Stimulated activated CD4-positive, alpha-beta T cell treated with anti-CD3 and anti-CD28 coated beads, Interleukin-15, amount 100 ng/mL, for 48 hours (primary cell): ENCODE measurements around the gene TMEM196.

ENCODE experiments used
- DNase-seq, 2 donors: peaks; one replicate each; pipeline ENCODE4 v3.0.0-alpha.2; 2020; ENCODE audit warnings: low read depth in 2 of 2

TMEM196 gene

GRCh38 chr7:19772841-19773760, at the start of gene TMEM196:
TMEM196 (minus strand) TSS chr7:19773617; CDS start chr7:19772696, 921 bp downstream.
- DNase-seq = no peak

- no peak for DNase-seq
Observed at GRCh38 chr7:19816128-19816527, 42.7 kb upstream of the TMEM196 start.

- no peak for DNase-seq
Observed at GRCh38 chr7:19815546-19815945, 42.1 kb upstream of the TMEM196 start.

GRCh38 chr7:19814776-19815175, 41.4 kb upstream of the TMEM196 start:
- DNase-seq = no peak

- no peak for DNase-seq
Observed at GRCh38 chr7:19811386-19811785, 38.0 kb upstream of the TMEM196 start.

- no peak for DNase-seq
Observed at GRCh38 chr7:19798986-19799385, 25.6 kb upstream of the TMEM196 start.

- no peak for DNase-seq
Observed at GRCh38 chr7:19783541-19783940, 10.1 kb upstream of the TMEM196 start.

- DNase-seq = no peak
Observed at GRCh38 chr7:19776981-19777380, 3.6 kb upstream of the TMEM196 start.

- no peak for DNase-seq
Observed at GRCh38 chr7:19775578-19775977, 2.2 kb upstream of the TMEM196 start.

GRCh38 chr7:19772306-19772705, 1.1 kb downstream of the TMEM196 start:
- DNase-seq = no peak

- no peak for DNase-seq
Observed at GRCh38 chr7:19762631-19763030, 10.8 kb downstream of the TMEM196 start.

GRCh38 chr7:19754521-19755116, 18.8 kb downstream of the TMEM196 start:
- DNase-seq = no peak

GRCh38 chr7:19752020-19752419, 21.4 kb downstream of the TMEM196 start:
- no peak for DNase-seq

- no peak for DNase-seq
Observed at GRCh38 chr7:19749658-19750057, 23.8 kb downstream of the TMEM196 start.

- DNase-seq = no peak
Observed at GRCh38 chr7:19747740-19748339, 25.6 kb downstream of the TMEM196 start.

- DNase-seq = no peak
Observed at GRCh38 chr7:19744075-19744474, 29.3 kb downstream of the TMEM196 start.

GRCh38 chr7:19728716-19729115, 44.7 kb downstream of the TMEM196 start:
- no peak for DNase-seq

- no peak for DNase-seq
Observed at GRCh38 chr7:19725770-19726169, 47.6 kb downstream of the TMEM196 start.

- no peak for DNase-seq
Observed at GRCh38 chr7:19715499-19715898, 57.9 kb downstream of the TMEM196 start.

- peak in 1 of 2 donors; percentile 25 for DNase-seq
Observed at GRCh38 chr7:19713676-19714075, 59.7 kb downstream of the TMEM196 start.

- no peak for DNase-seq
Observed at GRCh38 chr7:19709249-19709578, 64.2 kb downstream of the TMEM196 start.

GRCh38 chr7:19708397-19709248, 64.8 kb downstream of the TMEM196 start, which contains the start of gene POLR1F:
POLR1F (minus strand) TSS chr7:19709037; CDS start chr7:19709016, 21 bp downstream.
- DNase-seq = peak; percentile 83 to 91
